Loucy (cell line): ENCODE results near the gene MGAT5.
A peak's percentile ranks its signal among the peaks of the same experiment; 100 is the strongest.

ENCODE experiments used
- H2AFZ ChIP-seq: fragments of 200-600 bp; sonication (generic); 2 replicates; pipeline ENCODE4 v1.6.0; 2016; ENCODE audit warnings: antibody characterized with exemption, mild to moderate bottlenecking, low read length, moderate library complexity
- H3F3A ChIP-seq: fragments of 200-600 bp; 2 replicates; pipeline ENCODE4 v1.6.0; 2016; ENCODE audit warnings: antibody characterized with exemption, low read depth, mild to moderate bottlenecking
- H3K27me3 ChIP-seq: fragments of 200-600 bp; sonication (generic); 2 replicates; pipeline ENCODE4 v1.6.1; 2014; ENCODE audit warnings: low read length, mild to moderate bottlenecking; ENCODE audit not compliant: insufficient read depth, poor library complexity, severe bottlenecking
- H3K36me3 ChIP-seq: fragments of 200-600 bp; sonication (generic); 2 replicates; pipeline ENCODE4 v1.6.1; 2016; ENCODE audit warnings: low read length; ENCODE audit not compliant: insufficient read depth
- H3K4me1 ChIP-seq: fragments of 200-600 bp; sonication (generic); 2 replicates; pipeline ENCODE4 v1.5.1; 2014; ENCODE audit warnings: low read length, mild to moderate bottlenecking; ENCODE audit not compliant: insufficient read depth, poor library complexity, severe bottlenecking
- H3K4me2 ChIP-seq: fragments of 200-600 bp; sonication (generic); 2 replicates; pipeline ENCODE4 v1.6.0; 2014; ENCODE audit warnings: antibody characterized with exemption, low read length, low read depth, mild to moderate bottlenecking; ENCODE audit not compliant: poor library complexity, severe bottlenecking
- H3K4me3 ChIP-seq: fragments of 200-600 bp; sonication (generic); 2 replicates; pipeline ENCODE4 v1.5.1; 2014; ENCODE audit warnings: low read length, mild to moderate bottlenecking, mixed read lengths; ENCODE audit not compliant: poor library complexity, severe bottlenecking
- H3K79me2 ChIP-seq: fragments of 200-600 bp; sonication (generic); 2 replicates; pipeline ENCODE4 v1.6.1; 2014; ENCODE audit warnings: low read length; ENCODE audit not compliant: insufficient read depth
- H3K9ac ChIP-seq: fragments of 200-600 bp; sonication (generic); 2 replicates; pipeline ENCODE4 v1.6.0; 2014; ENCODE audit warnings: mild to moderate bottlenecking, low read depth, low read length, moderate library complexity; ENCODE audit not compliant: poor library complexity, severe bottlenecking
- H3K9me2 ChIP-seq: fragments of 200-600 bp; sonication (generic); replicated peaks from 2 replicates; pipeline ENCODE4 v1.6.1; 2016; ENCODE audit warnings: low read depth, low read length, mixed read lengths
- H3K9me3 ChIP-seq: fragments of 200-600 bp; sonication (generic); 2 replicates; pipeline ENCODE4 v1.6.1; 2014; ENCODE audit warnings: mild to moderate bottlenecking, antibody characterized with exemption, low read length, low read depth; ENCODE audit not compliant: insufficient read depth
- H4K20me1 ChIP-seq: fragments of 200-600 bp; sonication (generic); 2 replicates; pipeline ENCODE4 v1.6.0; 2014; ENCODE audit warnings: antibody characterized with exemption, low read length, mild to moderate bottlenecking; ENCODE audit not compliant: insufficient read depth, poor library complexity, severe bottlenecking
- CTCF ChIP-seq: fragments of 200-600 bp; sonication (generic); conservative IDR thresholded peaks from 2 replicates; pipeline ENCODE4 v1.5.1; 2014; ENCODE audit warnings: mild to moderate bottlenecking, antibody characterized with exemption, low read length
- EZH2phosphoT487 ChIP-seq: fragments of 200-600 bp; IDR thresholded peaks from 2 replicates; pipeline ENCODE4 v1.6.1; 2018; ENCODE audit warnings: antibody characterized with exemption, mild to moderate bottlenecking, moderate library complexity, borderline replicate concordance

MGAT5 gene

GRCh38 chr2:134308474-134309385 is 54.9 kb downstream of the MGAT5 start:
- TF ChIP-seq CTCF (no peak), EZH2phosphoT487 (no peak)
- no peak overlapping the region for H3K4me3 ChIP-seq
- no peak overlapping the region for H3K4me2 ChIP-seq
- peaks cover 71% of the 10 kb centered on the region for H3K79me2 ChIP-seq
- H2AFZ ChIP-seq: no peak overlapping the region
- no peaks in the 10 kb centered on the region for H3K27me3 ChIP-seq
- no peaks in the 10 kb centered on the region; the same call in none of the 2 replicates for H3K9me3 ChIP-seq
- H3K9ac ChIP-seq: no peak overlapping the region
- H3K4me1 ChIP-seq: peaks cover 33% of the 10 kb centered on the region
- H3F3A ChIP-seq: no peaks in the 10 kb centered on the region
- no peaks in the 10 kb centered on the region for H3K36me3 ChIP-seq
- H3K9me2 ChIP-seq: no peaks in the 10 kb centered on the region
- no peaks in the 10 kb centered on the region for H4K20me1 ChIP-seq

- H3K9me2 ChIP-seq: no peaks in the 10 kb centered on the region
- H2AFZ ChIP-seq: no peak overlapping the region
- peaks cover 46% of the 10 kb centered on the region for H3K4me1 ChIP-seq
- H3K36me3 ChIP-seq: no peaks in the 10 kb centered on the region
- no peaks in the 10 kb centered on the region for H3F3A ChIP-seq
- no peaks in the 10 kb centered on the region; the same call in 1 of the 2 replicates for H3K9me3 ChIP-seq
- H3K4me2 ChIP-seq: peak overlapping the region; percentile 45
- peak overlapping the region; percentile 15 for H3K4me3 ChIP-seq
- H3K9ac ChIP-seq: no peak overlapping the region
- H3K79me2 ChIP-seq: peaks cover 67% of the 10 kb centered on the region
- TF ChIP-seq CTCF: no peak
- TF ChIP-seq EZH2phosphoT487: no peak
- no peaks in the 10 kb centered on the region for H4K20me1 ChIP-seq
- no peaks in the 10 kb centered on the region for H3K27me3 ChIP-seq
Observed at GRCh38 chr2:134310107-134311079, 56.5 kb downstream of the MGAT5 start.

- Histone ChIP-seq H3K79me2 (peaks cover 83% of the 10 kb centered on the region), H2AFZ (no peak overlapping the region), H3F3A (no peaks in the 10 kb centered on the region), H3K27me3 (no peaks in the 10 kb centered on the region), H4K20me1 (no peaks in the 10 kb centered on the region), H3K9me2 (no peaks in the 10 kb centered on the region), H3K4me3 (no peak overlapping the region), H3K9ac (no peak overlapping the region), H3K4me2 (no peak overlapping the region), H3K36me3 (no peaks in the 10 kb centered on the region), H3K4me1 (peaks cover 66% of the 10 kb centered on the region), H3K9me3 (no peaks in the 10 kb centered on the region; the same call in 1 of the 2 replicates)
- no peak for TF ChIP-seq CTCF
- no peak for TF ChIP-seq EZH2phosphoT487
Observed at GRCh38 chr2:134312482-134312881, 58.6 kb downstream of the MGAT5 start.
